ENCODE measurements around the gene PJA2. TPM values are rescaled to one million over a fixed set of nuclear protein-coding genes. Genes with fewer than 3 reads are reported as not detected.

PJA2 gene
- total and polyA plus RNA-seq, 4 donors = 23.6 to 69.2 (median 42.8) TPM

GRCh38 chr5:109316634-109317033, 93.1 kb downstream of the PJA2 start:
- Histone ChIP-seq H3K27ac (ENCODE audit: low read depth in 1 of 2, low read length in 2 of 2) (no peak overlapping the region), H3K9me3 (ENCODE audit: control insufficient read depth in 4 of 4, low read length in 3 of 4) (no peaks in the 10 kb centered on the region), H3K36me3 (ENCODE audit: control insufficient read depth in 4 of 4, insufficient read depth in 3 of 4, low read depth in 1 of 4, low read length in 3 of 4) (no peaks in the 10 kb centered on the region), H3K27me3 (ENCODE audit: control insufficient read depth in 4 of 4, insufficient read depth in 4 of 4, low read length in 3 of 4) (no peaks in the 10 kb centered on the region), H3K4me3 (ENCODE audit: low read depth in 1 of 3, low read length in 3 of 3) (no peak overlapping the region), H3K9ac (ENCODE audit: low read depth in 1 of 2, low read length in 2 of 2) (no peak overlapping the region), H3K4me1 (ENCODE audit: control insufficient read depth in 4 of 4, insufficient read depth in 4 of 4, low read length in 3 of 4) (peaks cover 6 to 22% (median 16%) of the 10 kb centered on the region in 4 donors)
- 78% methylated on average over 4 of the region's 4 CpGs for WGBS
- DNase-seq (ENCODE audit: low spot score) = no peak
- no peak for TF ChIP-seq FOXA1 (IDR thresholded peaks at IDR 0.05)

GRCh38 chr5:109315245-109315644, 94.5 kb downstream of the PJA2 start:
- no peak for TF ChIP-seq FOXA2 (IDR thresholded peaks at IDR 0.05)
- TF ChIP-seq FOXA1 (IDR thresholded peaks at IDR 0.05) = no peak
- no peak for TF ChIP-seq TAF1 (conservative IDR thresholded peaks at IDR 0.05)
- TF ChIP-seq RXRA (IDR thresholded peaks at IDR 0.05) = no peak
- no peak for TF ChIP-seq CTCF (IDR thresholded peaks at IDR 0.05; ENCODE audit: low read depth, low read length, missing input control)
- no peak for TF ChIP-seq SP1 (IDR thresholded peaks at IDR 0.05)
- TF ChIP-seq JUND (IDR thresholded peaks at IDR 0.05) = no peak
- TF ChIP-seq EGR1 (IDR thresholded peaks at IDR 0.05; ENCODE audit: low read depth in 2 of 2) = no peak
- Histone ChIP-seq H3K4me1 (ENCODE audit: control insufficient read depth in 4 of 4, insufficient read depth in 4 of 4, low read length in 3 of 4) (peaks cover 6 to 20% (median 16%) of the 10 kb centered on the region in 4 donors), H3K4me3 (ENCODE audit: low read depth in 1 of 3, low read length in 3 of 3) (no peak overlapping the region), H3K9me3 (ENCODE audit: control insufficient read depth in 4 of 4, low read length in 3 of 4) (no peaks in the 10 kb centered on the region), H3K36me3 (ENCODE audit: control insufficient read depth in 4 of 4, insufficient read depth in 3 of 4, low read depth in 1 of 4, low read length in 3 of 4) (no peaks in the 10 kb centered on the region), H3K27ac (ENCODE audit: low read depth in 1 of 2, low read length in 2 of 2) (no peak overlapping the region), H3K27me3 (ENCODE audit: control insufficient read depth in 4 of 4, insufficient read depth in 4 of 4, low read length in 3 of 4) (no peaks in the 10 kb centered on the region), H3K9ac (ENCODE audit: low read depth in 1 of 2, low read length in 2 of 2) (no peak overlapping the region)
- DNase-seq (ENCODE audit: low spot score) = no peak
- 86% methylated on average over 1 of the region's 1 CpG for WGBS

GRCh38 chr5:109313127-109313526, 96.6 kb downstream of the PJA2 start:
- WGBS = 95% methylated on average over 2 of the region's 2 CpGs
- no peaks in the 10 kb centered on the region for H3K9me3 ChIP-seq (ENCODE audit: control insufficient read depth in 4 of 4, low read length in 3 of 4)
- H3K4me3 ChIP-seq (ENCODE audit: low read depth in 1 of 3, low read length in 3 of 3) = no peak overlapping the region

GRCh38 chr5:109312695-109313094, 97.1 kb downstream of the PJA2 start:
- no peak overlapping the region for H3K9ac ChIP-seq (ENCODE audit: low read depth in 1 of 2, low read length in 2 of 2)
- H3K4me1 ChIP-seq (ENCODE audit: control insufficient read depth in 4 of 4, insufficient read depth in 4 of 4, low read length in 3 of 4) = peaks cover 0 to 5% (median 0%) of the 10 kb centered on the region in 4 donors
- no peaks in the 10 kb centered on the region for H3K9me3 ChIP-seq (ENCODE audit: control insufficient read depth in 4 of 4, low read length in 3 of 4)
- DNase-seq (ENCODE audit: low spot score) = no peak
- H3K27me3 ChIP-seq (ENCODE audit: control insufficient read depth in 4 of 4, insufficient read depth in 4 of 4, low read length in 3 of 4) = no peaks in the 10 kb centered on the region
- no peak overlapping the region for H3K27ac ChIP-seq (ENCODE audit: low read depth in 1 of 2, low read length in 2 of 2)
- WGBS = 92% methylated on average over 2 of the region's 2 CpGs
- no peaks in the 10 kb centered on the region for H3K36me3 ChIP-seq (ENCODE audit: control insufficient read depth in 4 of 4, insufficient read depth in 3 of 4, low read depth in 1 of 4, low read length in 3 of 4)
- no peak overlapping the region for H3K4me3 ChIP-seq (ENCODE audit: low read depth in 1 of 3, low read length in 3 of 3)
- TF ChIP-seq RXRA (IDR thresholded peaks at IDR 0.05) (no peak), JUND (IDR thresholded peaks at IDR 0.05) (no peak), RAD21 (IDR thresholded peaks at IDR 0.05) (no peak), FOXA2 (IDR thresholded peaks at IDR 0.05) (no peak), SP1 (IDR thresholded peaks at IDR 0.05) (no peak), HNF4G (IDR thresholded peaks at IDR 0.05) (no peak), EGR1 (IDR thresholded peaks at IDR 0.05; ENCODE audit: low read depth in 2 of 2) (no peak), YY1 (IDR thresholded peaks at IDR 0.05) (no peak), GABPA (IDR thresholded peaks at IDR 0.05 in 1 of 2, conservative IDR thresholded peaks at IDR 0.05 in 1 of 2) (no peak), CTCF (IDR thresholded peaks at IDR 0.05; ENCODE audit: low read depth, low read length, missing input control) (no peak), NR2F2 (IDR thresholded peaks at IDR 0.05) (no peak)
- TF ChIP-seq, protein P1, sequence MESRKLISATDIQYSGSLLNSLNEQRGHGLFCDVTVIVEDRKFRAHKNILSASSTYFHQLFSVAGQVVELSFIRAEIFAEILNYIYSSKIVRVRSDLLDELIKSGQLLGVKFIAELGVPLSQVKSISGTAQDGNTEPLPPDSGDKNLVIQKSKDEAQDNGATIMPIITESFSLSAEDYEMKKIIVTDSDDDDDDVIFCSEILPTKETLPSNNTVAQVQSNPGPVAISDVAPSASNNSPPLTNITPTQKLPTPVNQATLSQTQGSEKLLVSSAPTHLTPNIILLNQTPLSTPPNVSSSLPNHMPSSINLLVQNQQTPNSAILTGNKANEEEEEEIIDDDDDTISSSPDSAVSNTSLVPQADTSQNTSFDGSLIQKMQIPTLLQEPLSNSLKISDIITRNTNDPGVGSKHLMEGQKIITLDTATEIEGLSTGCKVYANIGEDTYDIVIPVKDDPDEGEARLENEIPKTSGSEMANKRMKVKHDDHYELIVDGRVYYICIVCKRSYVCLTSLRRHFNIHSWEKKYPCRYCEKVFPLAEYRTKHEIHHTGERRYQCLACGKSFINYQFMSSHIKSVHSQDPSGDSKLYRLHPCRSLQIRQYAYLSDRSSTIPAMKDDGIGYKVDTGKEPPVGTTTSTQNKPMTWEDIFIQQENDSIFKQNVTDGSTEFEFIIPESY (IDR thresholded peaks at IDR 0.05) = no peak
- TF ChIP-seq, protein P2, sequence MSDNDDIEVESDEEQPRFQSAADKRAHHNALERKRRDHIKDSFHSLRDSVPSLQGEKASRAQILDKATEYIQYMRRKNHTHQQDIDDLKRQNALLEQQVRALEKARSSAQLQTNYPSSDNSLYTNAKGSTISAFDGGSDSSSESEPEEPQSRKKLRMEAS (IDR thresholded peaks at IDR 0.05) = no peak
- TF ChIP-seq, protein P3, sequence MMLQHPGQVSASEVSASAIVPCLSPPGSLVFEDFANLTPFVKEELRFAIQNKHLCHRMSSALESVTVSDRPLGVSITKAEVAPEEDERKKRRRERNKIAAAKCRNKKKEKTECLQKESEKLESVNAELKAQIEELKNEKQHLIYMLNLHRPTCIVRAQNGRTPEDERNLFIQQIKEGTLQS (IDR thresholded peaks at IDR 0.05) = no peak

More at GRCh38 chr5:109313127-109313526, 96.6 kb downstream of the PJA2 start:
- no peak overlapping the region for H3K9ac ChIP-seq (ENCODE audit: low read depth in 1 of 2, low read length in 2 of 2)
- H3K4me1 ChIP-seq (ENCODE audit: control insufficient read depth in 4 of 4, insufficient read depth in 4 of 4, low read length in 3 of 4) = peaks cover 2 to 5% (median 4%) of the 10 kb centered on the region in 4 donors
- no peaks in the 10 kb centered on the region for H3K27me3 ChIP-seq (ENCODE audit: control insufficient read depth in 4 of 4, insufficient read depth in 4 of 4, low read length in 3 of 4)
- TF ChIP-seq RXRA (IDR thresholded peaks at IDR 0.05) (no peak), FOXA2 (IDR thresholded peaks at IDR 0.05) (no peak), JUND (IDR thresholded peaks at IDR 0.05) (no peak)
- TF ChIP-seq, protein P3 (IDR thresholded peaks at IDR 0.05) = no peak
- DNase-seq (ENCODE audit: low spot score) = no peak
- H3K36me3 ChIP-seq (ENCODE audit: control insufficient read depth in 4 of 4, insufficient read depth in 3 of 4, low read depth in 1 of 4, low read length in 3 of 4) = no peaks in the 10 kb centered on the region
- H3K27ac ChIP-seq (ENCODE audit: low read depth in 1 of 2, low read length in 2 of 2) = no peak overlapping the region
